H1 (cell line): ENCODE measurements around the gene COX6A1. TPM values are rescaled to one million over a fixed set of nuclear protein-coding genes. Genes with fewer than 3 reads are reported as not detected.

ENCODE experiments used
- CTCF ChIA-PET: fragments of 300-600 bp; sonication (Branson Sonifier 250); formaldehyde crosslinking; loops from one replicate; lab custom pipeline; 2021; ENCODE audit not compliant: partially characterized antibody; lab: Charles Lee
- POLR2A ChIA-PET: fragments of 300-600 bp; sonication (Branson Sonifier 250); formaldehyde crosslinking; loops from one replicate; lab custom pipeline; 2021; ENCODE audit warnings: inconsistent platforms; ENCODE audit not compliant: partially characterized antibody; lab: Charles Lee
- DNase-seq, 2 experiments: peaks; one replicate each; pipeline versions ENCODE4 v3.0.0 to v3.0.0-alpha.2; 2010 to 2022; ENCODE audit warnings: low spot score in 2 of 2, low read depth in 1 of 2, mixed read lengths in 1 of 2
- FAIRE-seq: peaks from 2 replicates; lab custom pipeline; 2011; peaks lifted over from hg19 to GRCh38; lab: Jason Lieb, UNC
- H2AFZ ChIP-seq: 2 replicates; pipeline ENCODE4 v1.8.1; 2012; ENCODE audit warnings: low read length, inconsistent platforms
- H2AK5ac ChIP-seq: 2 replicates; pipeline ENCODE4 v1.6.1; 2013; ENCODE audit warnings: low read depth, low read length
- H2BK120ac ChIP-seq: replicated peaks from 2 replicates; pipeline ENCODE3; 2013; ENCODE audit warnings: low read depth, low read length, inconsistent platforms
- H2BK12ac ChIP-seq: 2 replicates; pipeline ENCODE4 v1.6.1; 2013; ENCODE audit warnings: low read depth, low read length
- H2BK15ac ChIP-seq: 2 replicates; pipeline ENCODE4 v1.6.1; 2013; ENCODE audit warnings: low read length
- H2BK20ac ChIP-seq: 2 replicates; pipeline ENCODE4 v1.6.1; 2013; ENCODE audit warnings: low read length
- H2BK5ac ChIP-seq: 2 replicates; pipeline ENCODE4 v1.6.1; 2013; ENCODE audit warnings: low read depth, low read length
- H3K14ac ChIP-seq: 2 replicates; pipeline ENCODE4 v1.6.1; 2013; ENCODE audit warnings: inconsistent platforms; ENCODE audit not compliant: insufficient read length
- H3K18ac ChIP-seq: 2 replicates; pipeline ENCODE4 v1.6.1; 2013; ENCODE audit warnings: low read length; ENCODE audit errors: extremely low read depth
- H3K23ac ChIP-seq: 2 replicates; pipeline ENCODE4 v1.6.1; 2013; ENCODE audit warnings: inconsistent platforms; ENCODE audit not compliant: insufficient read length
- H3K23me2 ChIP-seq: 2 replicates; pipeline ENCODE4 v1.6.1; 2013; ENCODE audit warnings: low read depth, low read length
- H3K27ac ChIP-seq: 2 replicates; pipeline ENCODE4 v1.6.1; 2011; ENCODE audit warnings: low read depth, low read length, inconsistent platforms
- H3K27me3 ChIP-seq, 4 experiments: replicated peaks in 1 of 4; 1 replicate in 1 of 4; 2 replicates in 3 of 4; pipeline versions ENCODE4 v1.6.1 to v1.8.1; 2011 to 2013; ENCODE audit warnings: low read length in 3 of 4, mild to moderate bottlenecking in 3 of 4, inconsistent platforms in 2 of 4, mixed read lengths in 2 of 4, moderate library complexity in 1 of 4; ENCODE audit not compliant: control insufficient read depth in 3 of 4, insufficient read depth in 3 of 4; ENCODE audit errors: extremely low read depth in 1 of 4
- H3K36me3 ChIP-seq, 4 experiments: 2 replicates each; pipeline versions ENCODE4 v1.6.1 to v1.8.1; 2011 to 2013; ENCODE audit warnings: mild to moderate bottlenecking in 4 of 4, low read length in 3 of 4, moderate library complexity in 2 of 4, control low read depth in 1 of 4, inconsistent platforms in 1 of 4; ENCODE audit not compliant: insufficient read depth in 4 of 4, control insufficient read depth in 2 of 4
- H3K4ac ChIP-seq: replicated peaks from 2 replicates; pipeline ENCODE3; 2013; ENCODE audit warnings: low read length, low read depth, mixed read lengths, inconsistent platforms; ENCODE audit not compliant: insufficient read length
- H3K4me1 ChIP-seq, 4 experiments: replicated peaks in 1 of 4; 1 replicate in 1 of 4; 2 replicates in 3 of 4; pipeline versions ENCODE4 v1.6.1 to v1.8.1; 2011 to 2013; ENCODE audit warnings: low read length in 3 of 4, inconsistent platforms in 2 of 4, mixed read lengths in 1 of 4; ENCODE audit not compliant: insufficient read depth in 4 of 4, control insufficient read depth in 3 of 4
- H3K4me2 ChIP-seq, 2 experiments: 2 replicates each; pipeline versions ENCODE4 v1.6.1 to v1.8.1; 2011 to 2013; ENCODE audit warnings: low read depth in 2 of 2, low read length in 2 of 2, control low read depth in 1 of 2, inconsistent platforms in 1 of 2, mild to moderate bottlenecking in 1 of 2; ENCODE audit not compliant: insufficient read depth in 1 of 2
- H3K4me3 ChIP-seq, 4 experiments: fragments of 200-600, 300-600 bp in 1 of 4; sonication (generic), shearing (Covaris generic), sonication (Bioruptor Twin) in 1 of 4; 2 replicates each; pipeline versions ENCODE4 v1.5.1 to v1.8.1; 2011 to 2016; ENCODE audit warnings: low read length in 4 of 4, low read depth in 3 of 4, control low read depth in 2 of 4, inconsistent platforms in 2 of 4, mild to moderate bottlenecking in 2 of 4, mixed read lengths in 1 of 4, moderate library complexity in 1 of 4; ENCODE audit not compliant: insufficient read depth in 2 of 4; ENCODE audit errors: extremely low read depth in 1 of 4
- H3K56ac ChIP-seq: replicated peaks from 2 replicates; pipeline ENCODE3; 2013; ENCODE audit warnings: low read depth, mild to moderate bottlenecking, mixed read lengths, low read length, inconsistent platforms; ENCODE audit not compliant: insufficient read length
- H3K79me1 ChIP-seq: 2 replicates; pipeline ENCODE4 v1.6.1; 2013; ENCODE audit warnings: low read depth, low read length, control low read depth
- H3K79me2 ChIP-seq, 2 experiments: 2 replicates each; pipeline versions ENCODE4 v1.6.1 to v1.8.1; 2012 to 2013; ENCODE audit warnings: low read length in 2 of 2, mild to moderate bottlenecking in 2 of 2, inconsistent platforms in 1 of 2; ENCODE audit not compliant: insufficient read depth in 2 of 2, control insufficient read depth in 1 of 2
- H3K9ac ChIP-seq, 4 experiments: replicated peaks in 1 of 4; 1 replicate in 1 of 4; 2 replicates in 3 of 4; pipeline versions ENCODE4 v1.6.1 to v1.8.1; 2011 to 2013; ENCODE audit warnings: low read depth in 3 of 4, low read length in 3 of 4, control low read depth in 2 of 4, mild to moderate bottlenecking in 2 of 4, moderate library complexity in 2 of 4, inconsistent platforms in 1 of 4; ENCODE audit errors: extremely low read depth in 1 of 4
- H3K9me3 ChIP-seq, 2 experiments: 2 replicates each; pipeline versions ENCODE4 v1.6.1 to v1.8.1; 2012 to 2013; ENCODE audit warnings: mild to moderate bottlenecking in 2 of 2, moderate library complexity in 2 of 2, control low read depth in 1 of 2, inconsistent platforms in 1 of 2, low read depth in 1 of 2, low read length in 1 of 2, mixed read lengths in 1 of 2; ENCODE audit not compliant: insufficient read depth in 2 of 2
- H4K20me1 ChIP-seq, 2 experiments: replicated peaks in 1 of 2; 2 replicates each; pipeline versions ENCODE3 to v1.8.1; 2011 to 2013; ENCODE audit warnings: inconsistent platforms in 2 of 2, low read length in 2 of 2, mild to moderate bottlenecking in 1 of 2; ENCODE audit not compliant: insufficient read depth in 2 of 2, control insufficient read depth in 1 of 2
- H4K5ac ChIP-seq: 2 replicates; pipeline ENCODE4 v1.6.1; 2013; ENCODE audit warnings: low read length, low read depth, mixed read lengths, inconsistent platforms; ENCODE audit not compliant: insufficient read length
- H4K8ac ChIP-seq: 2 replicates; pipeline ENCODE4 v1.8.0; 2013; ENCODE audit warnings: mild to moderate bottlenecking, moderate library complexity, low read length, inconsistent platforms; ENCODE audit not compliant: insufficient read depth; ENCODE audit errors: extremely low read depth
- H4K91ac ChIP-seq: replicated peaks from 2 replicates; pipeline ENCODE3; 2013; ENCODE audit warnings: low read length, mixed read lengths, inconsistent platforms; ENCODE audit not compliant: insufficient read length
- BRCA1 ChIP-seq: IDR thresholded peaks from 2 replicates; pipeline ENCODE4 v1.6.1; 2012; ENCODE audit warnings: low read depth, low read length, improper control_type of control experiment
- CHD1 ChIP-seq: IDR thresholded peaks from 2 replicates; pipeline ENCODE4 v1.6.1; 2012; ENCODE audit warnings: low read depth, low read length, improper control_type of control experiment
- CTCF ChIP-seq, 3 experiments: IDR thresholded peaks; 1 replicate in 2 of 3; 2 replicates in 1 of 3; pipeline versions ENCODE4 v1.5.1 to v1.6.1; 2011; ENCODE audit warnings: low read length in 3 of 3, mild to moderate bottlenecking in 3 of 3, inconsistent platforms in 2 of 3, low read depth in 1 of 3, moderate library complexity in 1 of 3; ENCODE audit not compliant: insufficient read depth in 1 of 3; ENCODE audit errors: control extremely low read depth in 1 of 3
- EZH2 ChIP-seq: fragments of 200-600 bp; sonication (generic); IDR thresholded peaks from 2 replicates; pipeline ENCODE4 v1.7.1; 2012; ENCODE audit warnings: low read depth, mild to moderate bottlenecking, moderate library complexity, low read length, inconsistent platforms; ENCODE audit not compliant: severe bottlenecking
- HDAC6 ChIP-seq: IDR thresholded peaks from one replicate; pipeline ENCODE4 v1.7.1; 2012; ENCODE audit warnings: low read depth, mild to moderate bottlenecking, inconsistent platforms, low read length, moderate library complexity
- POU5F1 ChIP-seq: IDR thresholded peaks from 2 replicates; pipeline ENCODE4 v1.6.1; 2011; ENCODE audit warnings: low read depth, mild to moderate bottlenecking, low read length, moderate library complexity
- WGBS, 2 experiments: shearing (Covaris generic) in 1 of 2; methylation state at CpG; one replicate each; pipeline versions ENCODE4 v1.1.6 to v1.1.7; 2013 to 2015; ENCODE audit warnings: low lambda C conversion rate in 2 of 2, mixed read lengths in 2 of 2, inconsistent platforms in 1 of 2, low coverage in 1 of 2, missing lambda C conversion rate in 1 of 2; ENCODE audit not compliant: insufficient replicate concordance in 2 of 2, insufficient coverage in 1 of 2, insufficient read length in 1 of 2; ENCODE audit errors: extremely low coverage in 1 of 2, missing lambda C conversion rate in 1 of 2; 5-methylcytosine and 5-hydroxymethylcytosine counted together
- polyA plus RNA-seq, 7 experiments: library from polyadenylated mRNA; depleted of rRNA in 3 of 7; stranded (reverse) in 5 of 7; unstranded in 2 of 7; fragments of >200 nt in 5 of 7; fragments of 200-250 nt in 2 of 7; gene quantifications; 1 replicate in 5 of 7; 2 replicates in 1 of 7; 4 replicates in 1 of 7; pipeline versions ENCODE4 v1.2.1 to v1.2.3, GENCODE V29; 2011 to 2013; ENCODE audit warnings: missing spikeins in 2 of 7, mixed read lengths in 2 of 7
- total RNA-seq: library from RNA; stranded (reverse); fragmentation: NEBNext Ultra II Directional; extraction: Animal tissue kit (Norgen Biotek cat#: 25700); gene quantifications from 2 replicates; pipeline ENCODE4 v1.2.1, GENCODE V29; 2021

COX6A1 gene
- total and polyA plus RNA-seq, 2 of the 8 experiments (the other 6 are each of a cell fraction or from before 2014, with no cell fraction given): 437 to 2,792 TPM

GRCh38 chr12:120403869-120404268 is 34.0 kb upstream of the COX6A1 start:
- no peak overlapping the region for H4K5ac ChIP-seq
- CTCF ChIA-PET: interaction anchor here (0.7 to 4.5 kb wide), 6 partner anchors 10 to 244 kb away, joined by 3 to 22 read pairs (median 6); no protein-coding TSS in a partner anchor
- H2AK5ac ChIP-seq: no peak overlapping the region
- DNase-seq: no peak
- H3K14ac ChIP-seq: no peak overlapping the region
- H2BK5ac ChIP-seq: 0 out of 2 replicates have a peak overlapping the region, but pooled peaks have one; percentile 27
- H3K4me3 ChIP-seq: no peak overlapping the region
- H3K9ac ChIP-seq: no peak overlapping the region
- H3K36me3 ChIP-seq: no peaks in the 10 kb centered on the region
- no peak overlapping the region for H4K8ac ChIP-seq
- H3K79me2 ChIP-seq: no peaks in the 10 kb centered on the region
- H2AFZ ChIP-seq: no peak overlapping the region
- 84% methylated on average over 3 of the region's 3 CpGs; no CpG with 5 or more reads in 1 of the 2 experiments for WGBS, 2 experiments
- no peak overlapping the region for H3K56ac ChIP-seq
- POLR2A ChIA-PET: interaction anchor here (1.0 to 3.8 kb wide), 6 partner anchors 10 to 113 kb away, joined by 3 to 18 read pairs (median 6); partner anchors contain the start of gene RNU4-1
- no peak for FAIRE-seq
- no peak overlapping the region for H3K4me2 ChIP-seq
- no peaks in the 10 kb centered on the region for H3K9me3 ChIP-seq
- no peaks in the 10 kb centered on the region for H3K79me1 ChIP-seq
- H3K18ac ChIP-seq: no peak overlapping the region
- H3K27me3 ChIP-seq: no peaks in the 10 kb centered on the region
- no peak overlapping the region for H2BK12ac ChIP-seq
- no peak overlapping the region for H3K4ac ChIP-seq
- no peak overlapping the region for H4K91ac ChIP-seq
- no peaks in the 10 kb centered on the region for H4K20me1 ChIP-seq
- H3K4me1 ChIP-seq: peaks cover 1 to 7% (median 6%) of the 10 kb centered on the region in 4 experiments
- H3K23me2 ChIP-seq: no peaks in the 10 kb centered on the region
- H2BK20ac ChIP-seq: no peak overlapping the region
- no peak overlapping the region for H3K23ac ChIP-seq
- no peak overlapping the region for H3K27ac ChIP-seq
- no peak overlapping the region for H2BK120ac ChIP-seq
- peak overlapping the region; percentile 66; the same call in 1 of the 2 replicates for H2BK15ac ChIP-seq
- no peak for TF ChIP-seq CHD1
- no peak for TF ChIP-seq CTCF (IDR thresholded peaks at IDR 0.05; ENCODE audit: control extremely low read depth in 1 of 3, insufficient read depth in 1 of 3, low read depth in 1 of 3, low read length in 3 of 3)
- no peak for TF ChIP-seq HDAC6
- no peak for TF ChIP-seq EZH2
- TF ChIP-seq BRCA1: no peak
- TF ChIP-seq POU5F1: no peak
